Esophagus muscularis mucosa (tissue), 4 donors: ENCODE measurements around the gene SLC25A12. TPM values are rescaled to one million over a fixed set of nuclear protein-coding genes. Genes with fewer than 3 reads are reported as not detected.
"Not testable (repeated sequence)": the region's sequence is repeated elsewhere in the genome, so short reads cannot be mapped to it uniquely, and the experiment has no call there.

ENCODE experiments used
- DNase-seq: peaks from one replicate; pipeline ENCODE4 v3.0.0-alpha.2; 2017; ENCODE audit errors: extremely low spot score
- H3K27ac ChIP-seq, 4 donors: fragments of 200-600 bp; sonication (generic); replicated peaks in 1 of 4; 1 replicate in 3 of 4; 2 replicates in 1 of 4; pipeline ENCODE4 v1.5.1; 2016 to 2019; ENCODE audit warnings: mild to moderate bottlenecking in 1 of 4
- H3K27me3 ChIP-seq, 4 donors: fragments of 200-600 bp; sonication (generic); one replicate each; pipeline versions ENCODE4 v1.5.1 to v1.6.0; 2016 to 2019
- H3K36me3 ChIP-seq, 4 donors: fragments of 200-600 bp; sonication (generic); one replicate each; pipeline ENCODE4 v1.5.1; 2016 to 2019
- H3K4me1 ChIP-seq, 4 donors: fragments of 200-600 bp; sonication (generic); one replicate each; pipeline ENCODE4 v1.5.1; 2016 to 2019
- H3K4me3 ChIP-seq, 4 donors: fragments of 200-600 bp; sonication (generic); 1 replicate in 2 of 4; 2 replicates in 2 of 4; pipeline ENCODE4 v1.5.1; 2016 to 2019; ENCODE audit warnings: mild to moderate bottlenecking in 4 of 4, moderate library complexity in 1 of 4
- H3K9me3 ChIP-seq, 4 donors: fragments of 200-600 bp; sonication (generic); 1 replicate in 3 of 4; 2 replicates in 1 of 4; pipeline ENCODE4 v1.5.1; 2016 to 2019
- CTCF ChIP-seq, 3 experiments: fragments of 200-600 bp in 2 of 3; fragments of 450-650 bp in 1 of 3; sonication (generic) in 2 of 3; IDR thresholded peaks; one replicate each; pipeline ENCODE4 v1.5.1; 2017 to 2019; ENCODE audit warnings: antibody characterized with exemption in 3 of 3, mild to moderate bottlenecking in 2 of 3, moderate library complexity in 1 of 3
- EP300 ChIP-seq: sonication (generic); formaldehyde crosslinking; IDR thresholded peaks from one replicate; pipeline ENCODE4 v1.6.1; 2017; ENCODE audit warnings: antibody characterized with exemption
- POLR2A ChIP-seq: fragments of 450-650 bp; IDR thresholded peaks from one replicate; pipeline ENCODE4 v1.6.1; 2017; ENCODE audit warnings: antibody characterized with exemption, moderate library complexity, mild to moderate bottlenecking, low read depth
- POLR2AphosphoS5 ChIP-seq, 2 donors: sonication (generic); formaldehyde crosslinking; IDR thresholded peaks; one replicate each; pipeline ENCODE4 v1.6.1; 2017; ENCODE audit warnings: antibody characterized with exemption in 2 of 2
- WGBS: methylation state at CpG from one replicate; pipeline ENCODE4 v1.1.5; 2018; 5-methylcytosine and 5-hydroxymethylcytosine counted together
- intact Hi-C: fragments of 100-400 bp; cut with DNase I; formaldehyde crosslinking; loops from one replicate; pipeline ENCODE4 v1.15.1; 2023
- total RNA-seq, 4 donors: library from RNA; depleted of rRNA; stranded (reverse); fragments of >200 nt; gene quantifications; one replicate each; pipeline versions ENCODE4 v1.1.0 to v1.2.1, GENCODE V29; 2016

SLC25A12 gene
- total RNA-seq, 4 donors from 2014 or later: 52.2 to 68.9 (median 63.6) TPM

DNA sequence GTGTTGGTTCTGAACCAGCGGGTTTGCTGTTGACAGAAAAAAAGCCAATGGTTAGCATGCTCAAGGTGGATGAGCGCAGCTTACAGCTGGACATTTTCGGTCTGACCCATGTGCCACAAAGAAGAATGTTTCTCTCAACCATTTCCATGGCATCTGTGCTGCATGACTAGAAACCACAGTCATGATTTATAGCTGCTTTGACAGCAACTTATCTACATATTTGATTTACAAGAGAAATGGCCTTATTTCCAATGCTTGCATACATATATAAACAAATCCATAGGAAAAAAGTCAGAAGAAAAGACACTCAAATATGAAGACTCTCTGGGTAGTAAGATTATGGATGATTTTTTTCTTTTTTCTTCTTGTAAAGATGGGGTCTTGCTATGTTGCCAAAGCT lies 108.6 kb downstream of the SLC25A12 start:
- TF ChIP-seq CTCF (IDR thresholded peaks at IDR 0.05) (no peak), EP300 (no peak), POLR2A (no peak), POLR2AphosphoS5 (IDR thresholded peaks at IDR 0.05) (no peak)
- no peak overlapping the region for H3K4me3 ChIP-seq
- DNase-seq: no peak
- WGBS: 98% methylated on average over 3 of the region's 3 CpGs
- intact Hi-C loops: no loop called here
- H3K9me3 ChIP-seq: no peaks in the 10 kb centered on the region
- peaks cover 27 to 87% (median 75%) of the 10 kb centered on the region in 4 donors for H3K36me3 ChIP-seq
- no peaks in the 10 kb centered on the region for H3K4me1 ChIP-seq
- H3K27me3 ChIP-seq: no peaks in the 10 kb centered on the region
- H3K27ac ChIP-seq: no peak overlapping the region

DNA sequence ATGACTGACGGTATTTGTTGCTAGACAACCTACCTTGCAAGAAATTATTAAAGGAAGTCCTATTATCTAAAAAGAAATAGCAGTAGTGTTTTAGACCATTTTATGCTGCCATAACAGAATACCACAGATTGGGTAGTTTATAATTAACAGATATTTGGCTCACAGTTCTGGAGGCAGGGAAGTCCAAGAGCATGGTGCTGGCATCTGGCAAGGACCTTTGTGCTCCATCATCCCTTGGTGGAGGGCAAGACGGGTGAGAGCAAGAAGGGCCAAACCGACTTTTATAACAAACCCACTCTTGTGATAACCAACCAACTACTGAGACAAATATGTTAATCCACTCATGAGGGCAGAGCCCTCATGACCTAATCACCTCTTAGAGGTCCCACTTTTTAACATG lies 115.5 kb downstream of the SLC25A12 start:
- H3K27ac ChIP-seq: no peak overlapping the region
- no peak for DNase-seq
- peaks cover 0 to 10% (median 0%) of the 10 kb centered on the region in 4 donors for H3K9me3 ChIP-seq
- 95% methylated on average over 3 of the region's 3 CpGs for WGBS
- intact Hi-C loops: no loop called here
- no peak for TF ChIP-seq EP300
- TF ChIP-seq POLR2AphosphoS5 (IDR thresholded peaks at IDR 0.05): no peak
- no peak for TF ChIP-seq POLR2A
- TF ChIP-seq CTCF (IDR thresholded peaks at IDR 0.05): no peak
- H3K27me3 ChIP-seq: no peaks in the 10 kb centered on the region
- no peak overlapping the region for H3K4me3 ChIP-seq
- peaks cover 4 to 26% (median 18%) of the 10 kb centered on the region in 4 donors for H3K36me3 ChIP-seq
- H3K4me1 ChIP-seq: no peaks in the 10 kb centered on the region

GRCh38 chr2:171774581-171774980 lies 119.5 kb downstream of the SLC25A12 start:
- H3K4me3 ChIP-seq, intact Hi-C loops, DNase-seq, H3K27me3 ChIP-seq, H3K4me1 ChIP-seq, H3K27ac ChIP-seq: not testable (repeated sequence)
- WGBS: 98% methylated on average over 12 of the region's 35 CpGs
- peaks cover 0 to 11% (median 7%) of the 10 kb centered on the region in 4 donors for H3K36me3 ChIP-seq
- peaks cover 0 to 18% (median 0%) of the 10 kb centered on the region in 4 donors for H3K9me3 ChIP-seq

- peaks cover 0 to 8% (median 0%) of the 10 kb centered on the region in 4 donors for H3K9me3 ChIP-seq
- H3K27me3 ChIP-seq: no peaks in the 10 kb centered on the region
- no peak for DNase-seq
- TF ChIP-seq EP300: no peak
- TF ChIP-seq CTCF (IDR thresholded peaks at IDR 0.05): no peak
- no peak for TF ChIP-seq POLR2A
- no peak for TF ChIP-seq POLR2AphosphoS5 (IDR thresholded peaks at IDR 0.05)
- intact Hi-C loops: no loop called here
- H3K36me3 ChIP-seq: peaks cover 0 to 9% (median 6%) of the 10 kb centered on the region in 4 donors
- no peak overlapping the region for H3K27ac ChIP-seq
- 91% methylated on average over 5 of the region's 5 CpGs for WGBS
- H3K4me1 ChIP-seq: no peaks in the 10 kb centered on the region
- H3K4me3 ChIP-seq: no peak overlapping the region
Observed at GRCh38 chr2:171772373-171772772, 121.7 kb downstream of the SLC25A12 start.

- no peak for DNase-seq
- Histone ChIP-seq H3K36me3 (peaks cover 0 to 12% (median 8%) of the 10 kb centered on the region in 4 donors), H3K9me3 (peaks cover 0 to 8% (median 0%) of the 10 kb centered on the region in 4 donors), H3K27ac (no peak overlapping the region), H3K4me1 (no peaks in the 10 kb centered on the region), H3K27me3 (no peaks in the 10 kb centered on the region), H3K4me3 (no peak overlapping the region)
- intact Hi-C loops: no loop called here
- no peak for TF ChIP-seq CTCF (IDR thresholded peaks at IDR 0.05)
- no peak for TF ChIP-seq POLR2A
- no peak for TF ChIP-seq EP300
- TF ChIP-seq POLR2AphosphoS5 (IDR thresholded peaks at IDR 0.05): no peak
Observed at GRCh38 chr2:171771463-171771862, 122.6 kb downstream of the SLC25A12 start.
